ENCODE data around the gene ASXL1.

DNA sequence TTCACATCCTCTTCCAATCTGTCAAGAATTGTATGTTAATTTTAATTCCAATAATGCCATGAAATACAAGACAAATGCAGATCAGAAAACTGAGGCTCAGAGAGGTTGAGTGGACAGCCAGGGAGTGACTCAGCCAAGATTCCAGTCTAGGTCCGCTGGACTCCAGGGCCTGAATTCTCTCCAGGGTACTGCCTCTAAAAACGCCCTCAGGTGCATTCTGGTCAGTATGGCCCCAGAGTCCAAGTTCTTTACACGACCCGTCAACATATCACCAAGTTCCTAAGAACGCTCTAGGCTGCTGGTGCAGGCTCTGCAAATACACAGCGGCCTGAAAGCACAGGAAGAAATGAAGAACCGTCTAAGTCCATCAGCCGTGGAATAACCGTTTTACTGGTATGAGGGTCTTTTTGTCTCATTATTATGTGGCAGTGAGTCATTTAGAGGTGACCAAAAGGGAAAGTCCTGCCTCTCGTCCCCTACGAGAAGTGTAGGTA is 709 bp upstream of the ASXL1 start:
- TF ChIP-seq POLR2A (IDR thresholded peaks at IDR 0.05) (no peak), CTCF (IDR thresholded peaks at IDR 0.05) (peak in 1 of 3 experiments; percentile 6)
